Activated naive CD8-positive, alpha-beta T cell treated with anti-CD3 and anti-CD28 coated beads, Interleukin-2, amount 50 U/mL, for 16 hours (primary cell): ENCODE data around the gene ST6GALNAC2.
"Not testable (repeated sequence)": the region's sequence is repeated elsewhere in the genome, so short reads cannot be mapped to it uniquely, and the experiment has no call there.

Experiments
- DNase-seq: peaks from one replicate; pipeline ENCODE4 v3.0.0-alpha.2; 2020; ENCODE audit warnings: low read depth, low spot score

The ST6GALNAC2 gene

DNA sequence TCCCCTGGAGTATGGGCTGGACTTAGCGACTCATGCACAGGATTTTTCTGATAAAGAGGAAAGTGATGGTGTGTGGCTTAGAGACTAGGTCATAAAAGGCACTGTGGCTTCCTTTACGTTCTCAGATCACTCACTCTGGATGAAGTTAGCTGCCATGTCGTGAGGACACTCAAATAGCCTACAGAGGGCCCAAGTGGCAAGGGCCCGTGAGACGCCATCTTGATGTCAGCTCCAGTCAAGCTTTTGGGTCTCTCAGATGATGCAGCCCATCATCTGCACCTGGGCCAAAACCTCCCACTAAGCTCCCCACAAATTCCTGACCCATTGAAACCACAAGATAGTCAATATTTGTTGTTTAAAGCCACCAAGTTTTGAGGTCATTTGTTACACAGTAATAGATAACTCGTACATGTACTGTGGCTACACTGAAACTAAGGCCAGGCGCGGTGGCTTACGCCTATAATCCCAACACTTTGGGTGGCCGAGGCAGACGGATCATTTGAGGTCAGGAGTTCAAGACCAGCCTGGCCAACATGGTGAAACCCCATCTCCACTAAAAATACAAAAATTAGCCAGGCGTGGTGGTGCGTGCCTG lies 14.7 kb downstream of the ST6GALNAC2 start:
- DNase-seq, result no peak

DNA sequence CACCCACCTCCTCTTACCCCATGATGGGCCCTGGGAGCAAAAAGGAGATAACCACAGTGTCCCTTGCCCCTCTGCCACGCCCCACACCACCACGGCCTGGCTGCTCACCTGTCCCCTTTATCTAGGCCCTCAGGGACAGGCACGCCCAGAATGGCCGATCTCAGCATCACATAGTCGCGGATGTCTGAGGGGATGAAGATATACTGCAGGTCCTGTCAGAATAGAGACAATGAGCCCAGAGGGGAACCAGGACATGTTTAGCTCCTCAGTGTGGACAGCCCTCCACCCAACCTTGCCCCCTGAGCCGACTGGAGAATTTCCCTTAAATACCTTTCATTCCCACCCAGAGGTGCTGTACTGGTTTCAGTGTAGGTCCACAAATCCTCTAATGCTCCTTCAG lies 15.2 kb downstream of the ST6GALNAC2 start:
- DNase-seq, result no peak

DNA sequence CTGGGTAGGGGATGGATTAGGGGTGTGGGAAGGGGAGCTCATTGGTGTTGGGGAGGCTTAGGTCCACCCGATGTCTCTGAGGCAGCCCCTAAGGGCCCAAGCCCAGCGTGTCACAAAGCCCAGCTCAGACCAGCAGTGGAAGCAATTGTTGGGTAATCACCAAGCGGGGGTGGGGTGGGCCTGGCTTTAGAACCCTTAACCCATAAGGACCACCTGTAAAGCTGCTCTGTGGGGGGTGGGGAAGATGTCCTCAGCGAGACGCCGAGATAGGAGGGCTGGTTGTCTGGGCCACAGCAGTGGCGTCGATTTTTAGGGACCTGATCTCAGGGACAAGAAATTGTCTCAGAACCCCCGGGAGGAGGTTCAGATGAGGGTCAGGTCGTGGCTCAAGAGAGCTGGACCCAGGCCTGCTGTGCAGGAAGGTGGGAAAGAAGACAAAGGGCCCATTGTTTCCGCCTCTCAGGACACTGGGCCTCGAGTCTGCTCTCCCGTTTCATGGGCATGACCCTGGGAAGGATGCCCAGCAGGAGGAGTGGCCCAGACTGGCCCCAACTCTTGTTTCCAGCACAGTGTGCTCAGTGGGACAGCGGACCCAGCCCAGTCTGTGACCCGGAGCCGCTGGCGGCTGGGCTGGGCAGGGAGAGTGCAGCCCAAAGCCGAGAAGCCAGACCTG lies 15.9 kb downstream of the ST6GALNAC2 start:
- DNase-seq, result no peak

DNA sequence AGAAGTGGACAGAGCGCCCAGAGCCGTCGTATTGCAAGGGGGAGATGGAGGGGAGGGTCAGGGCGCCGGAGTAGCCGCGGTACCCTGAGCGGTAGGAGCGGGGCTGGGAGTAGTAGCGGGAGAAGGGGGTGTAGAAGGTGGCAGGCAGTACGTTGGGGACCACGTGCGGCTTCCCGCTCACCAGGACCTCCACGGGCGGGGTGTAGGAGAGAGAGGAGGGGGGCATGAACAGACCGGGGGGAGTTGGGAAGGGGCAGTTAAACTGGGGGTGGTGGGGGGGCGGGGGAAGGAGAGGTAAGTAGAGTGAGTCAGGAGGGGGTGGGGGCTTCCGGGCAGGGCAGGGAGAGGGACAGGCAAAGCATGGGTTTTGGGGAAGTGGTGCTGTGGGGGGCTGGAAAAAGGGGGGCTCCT lies 16.8 kb downstream of the ST6GALNAC2 start:
- DNase-seq, result no peak

DNA sequence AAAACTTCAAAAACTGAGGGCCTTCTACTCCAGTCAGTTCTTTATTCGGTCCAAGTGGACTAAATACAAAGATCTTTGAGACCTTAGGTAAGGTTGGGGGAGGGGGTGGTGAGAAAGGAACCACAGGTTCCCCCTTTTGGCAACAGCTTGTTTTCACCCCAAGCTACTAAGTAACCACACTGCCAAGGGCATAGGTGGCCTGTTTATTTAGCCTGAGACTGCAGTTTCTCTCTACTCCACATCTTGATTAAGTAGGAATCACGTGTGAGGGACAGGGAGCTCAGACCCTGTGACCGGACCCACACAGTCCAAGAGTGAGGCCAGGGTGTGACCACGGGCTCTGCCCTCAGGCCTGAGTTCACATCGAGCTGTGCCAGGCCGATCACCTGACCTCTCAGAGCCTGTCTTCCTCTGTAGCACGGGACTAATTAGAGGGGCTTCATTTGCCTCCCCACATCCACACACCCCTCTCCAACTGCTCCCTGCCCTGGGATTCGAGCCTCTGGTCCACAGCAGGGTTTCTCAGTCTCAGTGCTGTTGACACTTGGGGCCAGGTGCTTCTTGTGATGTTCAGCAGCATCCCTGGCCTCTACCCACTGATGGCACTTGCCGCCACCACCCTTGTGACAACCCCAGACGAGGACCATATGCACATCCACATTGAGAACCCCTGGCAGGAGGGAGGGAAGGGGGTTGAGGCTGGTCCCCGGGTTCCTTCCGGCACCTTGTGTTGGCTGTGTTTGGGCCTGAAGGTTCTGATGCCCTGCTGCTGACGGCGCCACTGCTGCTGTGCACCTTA lies 17.8 kb downstream of the ST6GALNAC2 start:
- DNase-seq, result no peak

DNA sequence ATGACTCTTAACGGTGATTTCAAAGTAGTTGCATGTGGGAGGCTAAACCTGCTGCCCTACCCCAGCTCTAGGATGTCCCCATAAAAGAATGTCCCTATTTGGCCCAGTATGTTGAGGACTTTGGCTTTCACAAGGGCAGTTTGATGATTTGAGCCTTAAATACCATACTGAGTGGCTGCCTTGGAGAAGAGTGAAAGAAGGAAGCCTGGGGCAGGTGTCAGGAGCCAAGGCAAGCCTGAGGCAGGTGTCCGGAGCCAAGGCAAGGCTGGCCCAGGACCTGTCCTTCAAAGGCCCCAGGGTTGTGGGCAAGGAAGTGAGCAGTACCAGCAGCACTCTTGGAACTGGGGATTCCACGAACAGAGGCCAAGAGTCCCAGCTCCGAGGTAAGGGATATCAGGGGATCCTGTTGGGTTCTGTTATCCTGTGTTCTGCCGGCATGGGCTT lies 18.6 kb downstream of the ST6GALNAC2 start:
- DNase-seq, result no peak

DNA sequence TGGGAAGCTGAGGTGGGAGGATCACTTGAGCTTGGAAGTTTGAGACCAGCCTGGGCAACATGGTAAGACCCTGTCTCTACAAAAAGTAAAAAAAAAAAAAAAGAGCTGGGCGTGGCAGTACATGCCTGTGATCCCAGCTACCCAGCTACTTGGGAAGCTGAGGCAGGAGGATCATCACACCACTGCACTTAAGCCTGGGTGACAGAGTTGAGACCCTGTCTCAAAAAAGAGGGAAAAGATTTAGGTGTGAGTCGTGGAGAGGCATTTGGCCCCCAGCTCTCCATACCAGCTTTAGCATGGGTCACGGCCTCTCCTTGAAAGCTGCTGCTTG lies 19.1 kb downstream of the ST6GALNAC2 start:
- no peak for DNase-seq

DNA sequence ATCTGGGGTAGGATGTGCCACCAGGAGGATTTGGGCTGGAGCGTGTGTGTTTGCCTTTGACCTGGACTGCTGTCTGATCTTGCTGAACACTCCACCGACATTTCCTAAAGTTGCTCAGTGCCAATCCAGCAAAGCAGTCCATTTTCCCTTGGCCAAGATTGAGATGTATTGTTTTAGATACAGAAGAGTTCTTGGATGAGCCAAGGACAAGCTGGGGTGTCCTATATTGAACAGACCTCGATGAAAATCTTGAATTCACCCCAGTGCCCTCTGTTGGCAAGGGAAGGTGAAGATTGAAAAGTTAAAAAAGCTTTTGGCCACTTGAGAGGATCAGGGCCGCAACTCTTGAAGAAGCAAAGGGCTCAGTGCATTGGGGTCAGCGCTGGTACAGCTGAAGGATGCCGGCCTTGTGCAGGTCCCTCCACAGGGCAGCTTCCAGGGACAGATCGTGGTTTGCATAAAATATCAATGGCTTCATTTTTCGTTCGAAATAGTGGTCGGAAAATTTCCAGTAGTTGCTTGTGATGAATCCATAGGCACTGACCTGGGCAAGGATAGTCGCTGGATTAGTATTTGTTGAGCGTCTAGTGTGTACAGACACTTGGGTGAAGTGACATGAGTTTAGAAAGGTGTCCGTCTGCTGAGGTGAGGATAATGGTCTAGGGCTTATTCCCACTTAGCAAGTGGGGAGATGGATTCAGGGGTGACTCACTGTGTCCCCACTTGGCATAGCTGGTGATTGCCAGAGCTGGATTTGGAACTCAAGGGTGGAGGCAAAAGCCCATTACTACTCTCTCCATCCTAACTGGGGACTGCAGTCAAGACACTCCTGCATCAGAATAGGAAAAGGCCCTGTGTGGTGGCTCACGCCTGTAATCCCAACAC lies 19.7 kb downstream of the ST6GALNAC2 start:
- no peak for DNase-seq

DNA sequence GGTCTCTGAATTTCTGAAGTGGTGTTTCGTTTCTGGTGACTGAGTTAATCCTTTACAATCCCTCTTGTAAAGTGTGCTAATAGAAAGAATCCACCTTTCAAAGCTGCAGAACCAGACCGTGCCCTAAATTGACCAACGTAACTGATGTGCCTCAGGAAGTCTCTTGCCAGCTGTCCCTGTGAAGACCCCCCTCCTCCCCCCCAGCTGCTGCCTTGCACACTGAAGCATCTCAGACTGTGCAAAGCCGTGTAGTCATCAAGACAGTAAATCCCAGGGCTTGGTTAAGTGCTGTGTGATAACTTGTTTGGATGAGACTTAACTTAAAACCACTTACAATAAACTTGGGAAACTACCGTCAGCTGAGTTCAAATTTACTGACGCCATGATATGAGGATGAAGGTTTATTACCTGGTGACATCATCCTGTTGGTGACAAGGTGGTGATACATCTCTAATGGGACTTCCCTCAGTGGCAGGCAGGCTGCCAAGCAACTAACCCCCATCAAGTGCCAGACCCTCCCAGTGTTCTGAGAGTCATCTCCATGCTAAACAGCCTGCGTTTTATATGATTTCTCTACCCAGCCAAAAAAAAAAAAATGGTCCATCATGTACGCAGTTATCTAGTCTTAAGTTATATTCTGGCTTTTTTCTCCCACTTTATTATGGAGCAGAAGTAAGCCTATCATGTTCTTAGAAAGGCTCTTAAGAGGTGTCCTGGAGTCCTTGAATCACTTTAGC lies 20.5 kb downstream of the ST6GALNAC2 start:
- not testable (repeated sequence) for DNase-seq

DNA sequence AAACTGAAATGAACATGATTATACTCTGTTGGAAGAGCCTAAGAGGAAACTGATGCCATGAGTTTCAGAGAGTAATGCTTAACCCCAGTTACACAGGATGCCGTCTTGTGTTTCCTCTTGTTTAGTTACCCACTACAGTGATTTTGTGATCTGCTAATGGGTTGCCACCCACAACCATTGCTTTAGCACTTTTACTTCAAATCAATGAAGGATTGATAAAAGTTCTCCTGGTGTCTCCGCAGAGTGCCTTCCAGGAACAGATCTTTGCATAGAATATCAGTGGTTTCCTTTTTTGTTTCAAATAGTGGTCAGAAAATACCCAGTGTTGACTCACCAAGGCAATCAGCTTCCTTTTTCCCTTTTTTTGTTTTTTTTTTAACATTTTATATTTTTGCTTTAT lies 22.3 kb downstream of the ST6GALNAC2 start:
- not testable (repeated sequence) for DNase-seq

DNA sequence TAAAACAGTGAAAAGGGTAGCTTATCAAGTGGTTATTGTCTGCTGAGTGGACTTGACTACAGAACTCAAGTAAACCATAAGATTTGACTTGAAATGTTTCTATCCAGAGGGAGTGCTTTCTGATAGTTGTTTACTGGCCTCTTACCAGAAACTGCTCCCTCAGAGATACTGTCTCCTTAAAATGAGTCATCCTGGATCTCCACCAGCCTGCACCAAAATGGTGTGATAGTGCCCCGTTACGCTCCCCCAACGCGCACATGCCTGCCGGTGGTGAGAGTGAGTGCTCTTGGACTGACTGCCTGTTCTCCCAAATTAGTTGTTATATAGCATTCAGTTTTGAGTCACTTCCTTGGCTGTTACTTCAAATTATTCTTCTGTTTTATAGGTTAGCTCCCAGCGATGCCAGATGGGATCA lies 22.9 kb downstream of the ST6GALNAC2 start:
- no peak for DNase-seq

DNA sequence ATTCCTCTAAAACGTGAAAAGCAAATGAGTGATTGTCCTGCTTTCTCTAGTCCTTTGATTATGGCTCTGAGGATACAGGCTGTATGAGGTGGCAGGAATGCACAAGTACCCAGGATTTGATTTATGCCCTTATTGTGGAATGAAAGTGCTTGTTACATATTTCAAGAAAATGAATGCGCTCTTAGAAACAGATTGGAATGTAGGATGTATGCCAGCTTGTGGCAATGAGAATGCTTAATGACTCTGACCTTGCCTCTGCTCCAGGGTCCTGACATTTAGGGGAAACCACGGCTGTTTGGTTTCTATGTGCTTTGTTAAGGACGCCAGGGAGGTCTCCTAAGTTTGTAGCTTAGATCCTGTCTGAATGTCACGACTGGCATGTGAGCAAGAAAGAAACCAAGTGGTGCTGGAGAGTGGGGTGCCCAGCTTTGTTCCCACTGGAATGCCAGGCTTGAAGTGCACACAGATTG lies 23.8 kb downstream of the ST6GALNAC2 start:
- DNase-seq, result no peak

DNA sequence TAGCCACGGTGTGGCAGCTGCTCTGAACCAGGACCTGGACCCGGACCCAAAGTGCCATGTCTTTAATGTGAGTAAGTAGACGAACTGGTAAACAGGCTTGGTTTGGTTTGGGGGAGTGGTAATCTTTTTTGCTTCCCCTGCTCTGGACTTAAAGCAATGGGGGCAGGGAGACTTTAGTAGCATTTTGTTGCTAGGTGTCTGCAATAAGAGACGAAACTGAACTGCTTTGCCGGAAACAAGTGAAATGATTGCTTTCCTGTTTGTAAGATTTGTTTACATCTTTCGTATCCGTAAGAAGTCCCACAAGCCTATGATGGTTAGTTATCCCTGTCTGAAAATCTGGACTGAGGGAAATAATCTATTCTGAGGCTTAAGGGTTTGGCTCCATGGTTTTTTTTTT lies 24.3 kb downstream of the ST6GALNAC2 start:
- DNase-seq, result no peak

DNA sequence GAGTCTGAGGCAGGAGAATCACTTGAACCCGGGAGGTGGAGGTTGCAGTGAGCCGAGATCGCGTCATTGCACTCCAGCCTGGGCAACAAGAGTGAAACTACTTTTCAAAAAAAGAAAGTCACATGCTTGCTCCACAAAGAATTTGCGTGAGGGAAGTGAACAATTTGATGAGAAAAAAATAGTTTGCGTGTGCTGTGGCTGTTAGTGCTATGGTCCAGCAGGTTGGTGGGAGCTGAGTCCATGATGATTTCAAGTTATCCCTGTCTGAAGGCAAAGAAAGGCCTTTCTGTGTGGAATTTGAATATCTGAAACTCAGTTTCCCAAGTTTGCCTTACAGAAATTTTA lies 24.8 kb downstream of the ST6GALNAC2 start:
- DNase-seq, result no peak

DNA sequence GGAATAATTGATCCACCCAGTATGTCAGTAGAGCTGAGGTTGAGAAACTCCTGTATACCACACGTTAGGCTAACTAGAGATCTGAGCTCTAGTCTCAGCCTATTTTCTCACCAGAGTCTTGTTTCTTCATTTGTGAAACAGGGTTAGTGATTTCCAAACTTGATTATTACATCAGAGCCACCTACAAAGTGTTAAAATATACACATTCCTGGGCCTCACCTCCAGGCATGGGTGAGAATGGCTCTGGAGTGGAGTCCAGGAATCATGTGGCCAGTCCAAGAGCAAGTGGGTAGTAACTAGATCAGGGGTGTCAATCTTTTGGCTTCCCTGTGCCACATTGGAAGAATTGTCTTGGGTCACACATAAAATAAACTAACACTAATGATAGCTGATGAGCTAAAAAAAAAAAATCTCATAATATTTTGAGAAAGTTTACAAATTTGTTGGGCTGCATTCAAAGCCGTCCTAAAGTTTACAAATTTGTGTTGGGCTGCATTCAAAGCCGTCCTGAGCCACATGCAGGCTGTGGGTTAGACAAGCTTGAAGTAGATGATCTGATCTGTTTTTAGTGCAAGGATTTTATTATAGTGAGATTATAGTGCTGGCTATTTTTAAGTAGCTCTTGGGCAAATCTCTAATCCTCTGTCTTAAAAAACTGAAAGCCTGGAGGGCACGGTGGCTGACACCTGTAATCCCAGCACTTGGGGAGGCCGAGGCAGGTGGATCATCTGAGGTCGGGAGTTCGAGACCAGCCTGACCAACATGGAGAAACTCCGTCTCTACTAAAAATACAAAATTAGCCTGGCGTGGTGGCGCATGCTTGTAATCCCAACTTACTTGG lies 25.4 kb downstream of the ST6GALNAC2 start:
- DNase-seq, result no peak

DNA sequence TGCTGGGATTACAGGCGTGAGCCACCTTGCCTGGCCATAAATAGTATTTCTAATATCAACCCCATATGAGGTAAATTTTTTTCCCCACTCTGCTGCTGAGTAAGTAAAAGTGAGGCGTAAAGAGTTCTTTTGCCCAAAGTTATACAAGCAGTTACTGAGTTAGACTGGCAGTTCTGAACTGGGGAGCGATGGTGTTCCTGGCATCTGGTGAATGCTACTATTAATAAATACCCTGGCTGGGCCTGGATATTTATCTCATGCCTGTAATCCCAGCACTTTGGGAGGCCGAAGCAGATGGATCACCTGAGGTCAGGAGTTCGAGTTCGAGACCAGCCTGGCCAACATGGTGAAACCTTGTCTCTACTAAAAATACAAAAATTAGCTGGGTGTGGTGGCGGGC lies 26.2 kb downstream of the ST6GALNAC2 start:
- not testable (repeated sequence) for DNase-seq

DNA sequence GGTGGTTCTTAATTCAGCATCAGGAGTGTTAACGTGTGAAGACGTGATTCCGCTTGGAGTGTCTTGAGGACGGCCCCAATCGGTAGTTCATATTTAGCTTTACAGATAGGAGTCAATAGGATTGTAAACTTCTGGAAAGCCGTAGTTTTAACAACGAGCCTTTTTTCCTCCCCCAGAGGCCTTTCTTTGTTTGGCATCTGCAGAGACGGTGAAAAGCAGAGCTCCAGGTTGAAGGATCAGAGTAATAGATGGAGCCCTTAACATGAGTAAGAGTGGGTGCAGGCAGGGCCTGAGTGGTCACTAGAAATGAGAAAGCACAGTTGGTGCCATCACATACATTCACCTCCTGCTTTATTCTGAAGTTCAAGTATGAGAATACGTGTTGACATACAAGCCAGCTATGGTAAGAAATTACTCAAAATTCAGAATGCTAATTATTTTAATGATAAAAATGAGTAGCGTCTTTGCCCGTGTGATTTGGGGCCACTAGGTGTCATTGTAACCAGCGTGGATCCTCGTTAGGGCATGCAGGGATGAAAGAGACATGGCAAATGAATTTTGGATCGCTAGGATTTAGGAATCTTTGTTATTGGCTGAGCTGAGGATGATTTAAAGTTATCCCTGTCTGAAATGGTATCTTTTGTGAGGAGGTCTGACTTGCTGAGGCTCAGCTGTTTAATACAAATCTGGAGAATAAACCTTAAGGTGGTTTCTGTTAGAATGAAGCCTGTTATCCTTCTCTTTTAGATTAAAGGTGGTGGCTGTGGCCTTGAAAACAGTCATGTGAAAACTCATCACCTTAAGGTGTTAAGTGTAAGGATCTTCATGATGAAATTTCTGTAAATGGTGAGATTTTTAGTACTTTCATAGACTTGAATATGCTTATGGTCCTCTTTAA lies 27.2 kb downstream of the ST6GALNAC2 start:
- DNase-seq, result no peak

DNA sequence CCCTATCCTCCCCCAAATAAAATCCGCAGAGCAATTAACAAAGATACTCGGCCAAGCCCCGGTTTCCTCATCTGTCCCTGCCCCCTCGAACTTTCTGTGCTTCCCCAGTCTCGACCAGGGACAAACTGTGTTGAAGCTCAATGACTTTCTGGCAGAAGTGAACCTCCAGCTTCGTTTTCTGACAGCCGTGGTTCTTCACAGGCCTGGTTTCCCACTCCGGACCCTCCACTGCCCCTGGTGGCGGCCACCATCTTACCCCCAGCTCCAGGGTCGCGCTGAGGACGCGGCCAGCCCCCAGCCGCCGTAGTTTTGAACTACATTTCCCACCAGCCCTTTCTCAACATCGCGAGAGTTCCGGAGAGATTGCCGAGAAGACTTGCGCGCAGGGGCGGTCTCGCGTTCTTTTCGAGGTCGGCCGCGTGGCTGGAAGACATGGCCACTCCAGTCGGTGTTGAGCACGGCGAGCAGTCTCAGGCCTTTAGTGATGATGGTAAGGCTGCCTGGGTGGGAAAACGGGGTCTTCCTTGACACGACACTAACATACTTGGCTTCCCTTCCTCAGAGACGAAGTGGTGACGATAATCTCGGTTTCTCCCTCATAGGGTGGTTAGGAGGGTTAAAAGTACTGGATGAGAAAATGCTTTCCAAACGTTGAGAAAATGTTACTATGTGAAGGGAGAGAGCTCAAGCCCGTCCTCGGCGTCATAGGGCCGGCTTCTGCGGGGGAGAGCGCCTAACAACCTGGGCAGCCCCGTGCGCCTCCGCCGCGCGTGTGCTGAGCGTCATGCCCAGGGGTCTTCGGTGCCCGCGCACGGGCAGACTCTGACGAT lies 28.1 kb downstream of the ST6GALNAC2 start:
- peak; percentile 89 for DNase-seq
